HepG2 (cell line): ENCODE measurements around the gene INO80. TPM values are rescaled to one million over a fixed set of nuclear protein-coding genes. Genes with fewer than 3 reads are reported as not detected.

ENCODE experiments used
- DR1 ChIP-seq: sonication (generic); formaldehyde crosslinking; IDR thresholded peaks from 2 replicates; pipeline ENCODE4 v1.8.0; 2021; ENCODE audit warnings: mild to moderate bottlenecking, missing genetic modification reagents, inconsistent platforms
- ETV5 ChIP-seq: IDR thresholded peaks from 2 replicates; pipeline ENCODE4 v1.6.1; 2018; ENCODE audit warnings: missing biosample characterization, missing genetic modification reagents, inconsistent platforms, borderline replicate concordance
- GABPB1 ChIP-seq: IDR thresholded peaks from 2 replicates; pipeline ENCODE4 v1.6.1; 2016; ENCODE audit warnings: mild to moderate bottlenecking, missing genetic modification reagents, moderate library complexity, missing compliant biosample characterization
- MTA1 ChIP-seq: sonication (generic); formaldehyde crosslinking; IDR thresholded peaks from 2 replicates; pipeline ENCODE4 v1.4.0; 2020; ENCODE audit warnings: missing genetic modification reagents, mild to moderate bottlenecking, borderline replicate concordance
- NFYB ChIP-seq: sonication (generic); formaldehyde crosslinking; IDR thresholded peaks from 2 replicates; pipeline ENCODE4 v1.4.0; 2020; ENCODE audit warnings: missing genetic modification reagents
- ZBTB38 ChIP-seq: sonication (generic); formaldehyde crosslinking; IDR thresholded peaks from 2 replicates; pipeline ENCODE4 v1.5.1; 2020; ENCODE audit warnings: mild to moderate bottlenecking, missing genetic modification reagents
- polyA plus RNA-seq, 8 experiments: library from polyadenylated mRNA; depleted of rRNA in 3 of 8; stranded (reverse) in 7 of 8; unstranded in 1 of 8; fragments of >200 nt; fragmentation: Illumina TruSeq in 4 of 8; extraction: Trizol in 4 of 8; gene quantifications; 2 replicates each; pipeline versions ENCODE4 v1.2.1 to v1.2.3, GENCODE V29; 2011 to 2016; ENCODE audit warnings: low read depth in 4 of 8, missing spikeins in 1 of 8, mixed read lengths in 1 of 8; ENCODE audit not compliant: insufficient read depth in 1 of 8
- total RNA-seq, 5 experiments: library from RNA; depleted of rRNA; stranded (reverse); fragments of >200 nt; fragmentation: Illumina TruSeq; extraction: Trizol; gene quantifications; 2 replicates each; pipeline ENCODE4 v1.2.3, GENCODE V29; 2016; ENCODE audit warnings: low read depth in 1 of 5
- TF ChIP-seq, protein P1 (sequence below): sonication (generic); formaldehyde crosslinking; IDR thresholded peaks from one replicate; pipeline ENCODE4 v1.5.1; 2020; ENCODE audit warnings: mild to moderate bottlenecking, missing genetic modification reagents; ENCODE audit errors: not compliant biosample characterization
- TF ChIP-seq, protein P2 (sequence below): sonication (generic); formaldehyde crosslinking; IDR thresholded peaks from 2 replicates; pipeline ENCODE4 v1.5.0; 2020; ENCODE audit warnings: mild to moderate bottlenecking, missing genetic modification reagents, borderline replicate concordance
- TF ChIP-seq, protein P3 (sequence below): sonication (generic); formaldehyde crosslinking; IDR thresholded peaks from 2 replicates; pipeline ENCODE4 v1.4.0; 2020; ENCODE audit warnings: mild to moderate bottlenecking, missing genetic modification reagents
- TF ChIP-seq, protein P4 (sequence below): sonication (generic); formaldehyde crosslinking; conservative IDR thresholded peaks from 2 replicates; pipeline ENCODE4 v1.8.1; 2023; ENCODE audit warnings: missing genetic modification reagents
- TF ChIP-seq, protein P5 (sequence below): sonication (generic); formaldehyde crosslinking; IDR thresholded peaks from 2 replicates; pipeline ENCODE4 v1.4.0; 2020; ENCODE audit warnings: mild to moderate bottlenecking, missing genetic modification reagents
- TF ChIP-seq, protein P6 (sequence below): sonication (generic); formaldehyde crosslinking; IDR thresholded peaks from 2 replicates; pipeline ENCODE4 v1.4.0; 2020; ENCODE audit warnings: mild to moderate bottlenecking, missing genetic modification reagents

The INO80 gene
- total and polyA plus RNA-seq, 2 of the 13 experiments (the other 11 are each of a cell fraction or from before 2014, with no cell fraction given): 3.6 to 14.8 TPM

DNA sequence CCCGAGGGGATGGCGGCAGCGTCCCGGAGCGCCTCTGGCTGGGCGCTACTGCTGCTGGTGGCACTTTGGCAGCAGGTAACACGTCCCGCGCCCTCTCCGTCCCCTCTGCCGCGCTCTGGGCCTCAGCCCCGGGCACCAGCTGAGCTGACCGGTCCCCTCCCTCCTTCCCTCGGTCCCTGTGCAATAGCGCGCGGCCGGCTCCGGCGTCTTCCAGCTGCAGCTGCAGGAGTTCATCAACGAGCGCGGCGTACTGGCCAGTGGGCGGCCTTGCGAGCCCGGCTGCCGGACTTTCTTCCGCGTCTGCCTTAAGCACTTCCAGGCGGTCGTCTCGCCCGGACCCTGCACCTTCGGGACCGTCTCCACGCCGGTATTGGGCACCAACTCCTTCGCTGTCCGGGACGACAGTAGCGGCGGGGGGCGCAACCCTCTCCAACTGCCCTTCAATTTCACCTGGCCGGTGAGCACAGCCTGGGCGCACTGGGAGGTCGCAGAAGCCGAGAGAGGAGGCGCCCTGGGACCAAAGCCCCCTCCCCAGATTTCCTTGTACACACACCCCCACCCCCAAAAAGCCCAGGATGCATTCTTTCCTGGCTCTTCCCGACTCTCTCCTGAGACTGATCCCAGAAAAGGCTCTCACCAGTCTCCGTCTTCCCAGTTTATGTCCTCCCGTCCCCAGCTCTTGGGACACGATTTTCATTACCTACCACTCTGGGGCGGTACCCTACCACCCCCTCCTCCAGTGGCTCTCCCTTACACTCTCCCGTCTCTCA is 186.2 kb downstream of the INO80 start (continued):
- TF ChIP-seq, protein P1, sequence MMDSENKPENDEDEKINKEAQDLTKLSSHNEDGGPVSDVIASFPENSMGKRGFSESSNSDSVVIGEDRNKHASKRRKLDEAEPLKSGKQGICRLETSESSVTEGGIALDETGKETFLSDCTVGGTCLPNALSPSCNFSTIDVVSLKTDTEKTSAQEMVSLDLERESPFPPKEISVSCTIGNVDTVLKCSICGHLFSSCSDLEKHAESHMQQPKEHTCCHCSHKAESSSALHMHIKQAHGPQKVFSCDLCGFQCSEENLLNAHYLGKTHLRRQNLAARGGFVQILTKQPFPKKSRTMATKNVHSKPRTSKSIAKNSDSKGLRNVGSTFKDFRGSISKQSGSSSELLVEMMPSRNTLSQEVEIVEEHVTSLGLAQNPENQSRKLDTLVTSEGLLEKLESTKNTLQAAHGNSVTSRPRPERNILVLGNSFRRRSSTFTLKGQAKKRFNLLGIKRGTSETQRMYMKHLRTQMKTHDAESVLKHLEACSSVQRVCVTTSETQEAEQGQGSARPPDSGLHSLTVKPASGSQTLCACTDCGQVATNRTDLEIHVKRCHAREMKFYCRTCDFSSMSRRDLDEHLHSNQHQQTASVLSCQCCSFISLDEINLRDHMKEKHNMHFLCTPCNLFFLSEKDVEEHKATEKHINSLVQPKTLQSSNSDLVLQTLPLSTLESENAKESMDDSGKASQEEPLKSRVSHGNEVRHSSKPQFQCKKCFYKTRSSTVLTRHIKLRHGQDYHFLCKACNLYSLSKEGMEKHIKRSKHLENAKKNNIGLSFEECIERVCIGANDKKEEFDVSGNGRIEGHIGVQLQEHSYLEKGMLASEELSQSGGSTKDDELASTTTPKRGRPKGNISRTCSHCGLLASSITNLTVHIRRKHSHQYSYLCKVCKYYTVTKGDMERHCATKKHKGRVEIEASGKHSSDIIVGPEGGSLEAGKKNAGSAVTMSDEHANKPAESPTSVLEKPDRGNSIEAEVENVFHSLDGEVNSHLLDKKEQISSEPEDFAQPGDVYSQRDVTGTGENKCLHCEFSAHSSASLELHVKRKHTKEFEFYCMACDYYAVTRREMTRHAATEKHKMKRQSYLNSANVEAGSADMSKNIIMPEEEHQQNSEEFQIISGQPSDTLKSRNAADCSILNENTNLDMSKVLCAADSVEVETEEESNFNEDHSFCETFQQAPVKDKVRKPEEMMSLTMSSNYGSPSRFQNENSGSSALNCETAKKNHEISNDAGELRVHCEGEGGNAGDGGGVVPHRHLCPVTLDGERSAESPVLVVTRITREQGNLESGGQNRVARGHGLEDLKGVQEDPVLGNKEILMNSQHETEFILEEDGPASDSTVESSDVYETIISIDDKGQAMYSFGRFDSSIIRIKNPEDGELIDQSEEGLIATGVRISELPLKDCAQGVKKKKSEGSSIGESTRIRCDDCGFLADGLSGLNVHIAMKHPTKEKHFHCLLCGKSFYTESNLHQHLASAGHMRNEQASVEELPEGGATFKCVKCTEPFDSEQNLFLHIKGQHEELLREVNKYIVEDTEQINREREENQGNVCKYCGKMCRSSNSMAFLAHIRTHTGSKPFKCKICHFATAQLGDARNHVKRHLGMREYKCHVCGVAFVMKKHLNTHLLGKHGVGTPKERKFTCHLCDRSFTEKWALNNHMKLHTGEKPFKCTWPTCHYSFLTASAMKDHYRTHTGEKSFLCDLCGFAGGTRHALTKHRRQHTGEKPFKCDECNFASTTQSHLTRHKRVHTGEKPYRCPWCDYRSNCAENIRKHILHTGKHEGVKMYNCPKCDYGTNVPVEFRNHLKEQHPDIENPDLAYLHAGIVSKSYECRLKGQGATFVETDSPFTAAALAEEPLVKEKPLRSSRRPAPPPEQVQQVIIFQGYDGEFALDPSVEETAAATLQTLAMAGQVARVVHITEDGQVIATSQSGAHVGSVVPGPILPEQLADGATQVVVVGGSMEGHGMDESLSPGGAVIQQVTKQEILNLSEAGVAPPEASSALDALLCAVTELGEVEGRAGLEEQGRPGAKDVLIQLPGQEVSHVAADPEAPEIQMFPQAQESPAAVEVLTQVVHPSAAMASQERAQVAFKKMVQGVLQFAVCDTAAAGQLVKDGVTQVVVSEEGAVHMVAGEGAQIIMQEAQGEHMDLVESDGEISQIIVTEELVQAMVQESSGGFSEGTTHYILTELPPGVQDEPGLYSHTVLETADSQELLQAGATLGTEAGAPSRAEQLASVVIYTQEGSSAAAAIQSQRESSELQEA (CRISPR knock-in tag): peak; percentile 42
- TF ChIP-seq DR1: no peak
- TF ChIP-seq, protein P2, sequence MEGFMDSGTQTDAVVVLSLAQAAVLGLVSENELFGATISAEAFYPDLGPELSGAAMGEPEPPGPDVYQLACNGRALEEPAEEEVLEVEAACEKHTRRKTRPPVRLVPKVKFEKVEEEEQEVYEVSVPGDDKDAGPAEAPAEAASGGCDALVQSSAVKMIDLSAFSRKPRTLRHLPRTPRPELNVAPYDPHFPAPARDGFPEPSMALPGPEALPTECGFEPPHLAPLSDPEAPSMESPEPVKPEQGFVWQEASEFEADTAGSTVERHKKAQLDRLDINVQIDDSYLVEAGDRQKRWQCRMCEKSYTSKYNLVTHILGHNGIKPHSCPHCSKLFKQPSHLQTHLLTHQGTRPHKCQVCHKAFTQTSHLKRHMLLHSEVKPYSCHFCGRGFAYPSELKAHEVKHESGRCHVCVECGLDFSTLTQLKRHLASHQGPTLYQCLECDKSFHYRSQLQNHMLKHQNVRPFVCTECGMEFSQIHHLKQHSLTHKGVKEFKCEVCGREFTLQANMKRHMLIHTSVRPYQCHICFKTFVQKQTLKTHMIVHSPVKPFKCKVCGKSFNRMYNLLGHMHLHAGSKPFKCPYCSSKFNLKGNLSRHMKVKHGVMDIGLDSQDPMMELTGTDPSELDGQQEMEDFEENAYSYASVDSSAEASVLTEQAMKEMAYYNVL (CRISPR knock-in tag): no peak
- peak; percentile 25; the same call in 1 of the 2 replicates for TF ChIP-seq GABPB1
- TF ChIP-seq NFYB (CRISPR knock-in tag): no peak
- TF ChIP-seq, protein P3, sequence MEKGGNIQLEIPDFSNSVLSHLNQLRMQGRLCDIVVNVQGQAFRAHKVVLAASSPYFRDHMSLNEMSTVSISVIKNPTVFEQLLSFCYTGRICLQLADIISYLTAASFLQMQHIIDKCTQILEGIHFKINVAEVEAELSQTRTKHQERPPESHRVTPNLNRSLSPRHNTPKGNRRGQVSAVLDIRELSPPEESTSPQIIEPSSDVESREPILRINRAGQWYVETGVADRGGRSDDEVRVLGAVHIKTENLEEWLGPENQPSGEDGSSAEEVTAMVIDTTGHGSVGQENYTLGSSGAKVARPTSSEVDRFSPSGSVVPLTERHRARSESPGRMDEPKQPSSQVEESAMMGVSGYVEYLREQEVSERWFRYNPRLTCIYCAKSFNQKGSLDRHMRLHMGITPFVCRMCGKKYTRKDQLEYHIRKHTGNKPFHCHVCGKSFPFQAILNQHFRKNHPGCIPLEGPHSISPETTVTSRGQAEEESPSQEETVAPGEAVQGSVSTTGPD: no peak
- TF ChIP-seq, protein P4, sequence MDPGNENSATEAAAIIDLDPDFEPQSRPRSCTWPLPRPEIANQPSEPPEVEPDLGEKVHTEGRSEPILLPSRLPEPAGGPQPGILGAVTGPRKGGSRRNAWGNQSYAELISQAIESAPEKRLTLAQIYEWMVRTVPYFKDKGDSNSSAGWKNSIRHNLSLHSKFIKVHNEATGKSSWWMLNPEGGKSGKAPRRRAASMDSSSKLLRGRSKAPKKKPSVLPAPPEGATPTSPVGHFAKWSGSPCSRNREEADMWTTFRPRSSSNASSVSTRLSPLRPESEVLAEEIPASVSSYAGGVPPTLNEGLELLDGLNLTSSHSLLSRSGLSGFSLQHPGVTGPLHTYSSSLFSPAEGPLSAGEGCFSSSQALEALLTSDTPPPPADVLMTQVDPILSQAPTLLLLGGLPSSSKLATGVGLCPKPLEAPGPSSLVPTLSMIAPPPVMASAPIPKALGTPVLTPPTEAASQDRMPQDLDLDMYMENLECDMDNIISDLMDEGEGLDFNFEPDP (CRISPR knock-in tag): 0 out of 2 replicates have a peak, but pooled peaks have one; percentile 33
- TF ChIP-seq, protein P5, sequence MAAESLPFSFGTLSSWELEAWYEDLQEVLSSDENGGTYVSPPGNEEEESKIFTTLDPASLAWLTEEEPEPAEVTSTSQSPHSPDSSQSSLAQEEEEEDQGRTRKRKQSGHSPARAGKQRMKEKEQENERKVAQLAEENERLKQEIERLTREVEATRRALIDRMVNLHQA (CRISPR knock-in tag): no peak
- TF ChIP-seq, protein P6, sequence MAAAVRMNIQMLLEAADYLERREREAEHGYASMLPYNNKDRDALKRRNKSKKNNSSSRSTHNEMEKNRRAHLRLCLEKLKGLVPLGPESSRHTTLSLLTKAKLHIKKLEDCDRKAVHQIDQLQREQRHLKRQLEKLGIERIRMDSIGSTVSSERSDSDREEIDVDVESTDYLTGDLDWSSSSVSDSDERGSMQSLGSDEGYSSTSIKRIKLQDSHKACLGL (CRISPR knock-in tag): no peak
- no peak for TF ChIP-seq ZBTB38 (CRISPR knock-in tag)
- no peak for TF ChIP-seq ETV5 (CRISPR knock-in tag)
- 0 out of 2 replicates have a peak, but pooled peaks have one; percentile 72 for TF ChIP-seq MTA1 (CRISPR knock-in tag)
